Posterior cingulate gyrus (tissue), 11 donors: ENCODE results near the gene PPARG.

ENCODE experiments used
- DNase-seq, 10 donors: peaks; one replicate each; pipeline versions ENCODE4 v3.0.0 to v3.0.0-alpha.2; 2020 to 2021; ENCODE audit warnings: mixed read lengths in 3 of 10
- intact Hi-C: fragments of 100-400 bp; cut with DNase I; formaldehyde crosslinking; loops from one replicate; pipeline ENCODE4 v1.15.1; 2023

Gene PPARG

DNA sequence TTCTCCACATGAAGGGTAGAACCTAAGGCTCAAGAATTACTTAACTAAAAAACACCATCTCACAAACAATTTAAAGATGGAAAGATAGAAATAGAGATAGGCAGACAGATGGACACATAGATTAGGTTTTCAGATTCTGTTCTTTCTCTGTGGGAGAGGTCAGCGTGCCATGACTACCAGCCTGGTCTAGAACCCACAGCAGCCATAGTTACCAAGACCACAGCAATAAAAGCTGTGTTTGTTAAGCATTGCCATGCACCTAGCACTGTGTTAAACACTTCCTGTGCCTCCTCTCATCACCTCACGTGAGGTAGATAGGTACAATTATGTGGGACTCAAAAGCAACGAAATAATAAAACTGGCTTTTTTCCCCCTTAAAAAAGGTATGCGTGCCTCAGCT is 112.3 kb downstream of the PPARG start:
- intact Hi-C loops, result no loop called here

DNA sequence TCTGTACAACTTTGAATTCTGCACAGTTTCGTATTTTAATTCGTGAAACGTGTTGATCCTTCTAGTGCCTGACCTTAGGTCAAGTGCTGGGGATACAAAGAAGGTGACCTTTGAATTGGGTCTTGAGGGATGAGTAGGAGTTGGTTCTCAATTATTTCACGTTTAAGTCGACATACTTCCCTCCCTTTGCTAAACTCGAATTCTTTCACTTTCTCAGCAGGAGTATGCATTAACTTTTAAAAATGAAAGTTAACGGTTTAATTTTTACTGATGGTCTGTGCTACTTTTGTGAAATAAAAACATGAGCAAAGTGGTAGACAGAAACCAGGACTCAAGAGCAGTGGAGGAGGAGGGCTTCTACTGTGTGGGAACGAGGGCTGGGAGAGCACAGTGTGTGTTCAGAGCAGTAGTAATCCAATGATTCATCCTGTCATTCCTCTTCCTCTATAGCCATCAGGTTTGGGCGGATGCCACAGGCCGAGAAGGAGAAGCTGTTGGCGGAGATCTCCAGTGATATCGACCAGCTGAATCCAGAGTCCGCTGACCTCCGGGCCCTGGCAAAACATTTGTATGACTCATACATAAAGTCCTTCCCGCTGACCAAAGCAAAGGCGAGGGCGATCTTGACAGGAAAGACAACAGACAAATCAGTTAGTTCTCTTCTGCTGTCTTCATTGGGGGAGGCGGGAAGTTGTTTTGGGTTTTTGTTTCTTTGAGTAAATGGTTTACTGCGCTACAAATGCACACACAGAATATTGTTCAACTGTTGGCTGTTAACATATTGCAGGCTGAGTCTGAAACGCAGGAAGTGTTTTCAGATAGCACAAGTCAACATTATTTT is 116.8 kb downstream of the PPARG start:
- intact Hi-C loops, result no loop called here
- peak in 4 of 10 donors; percentile 8 to 84 (median 40) for DNase-seq

More for the DNA sequence above, 112.3 kb downstream of the PPARG start:
- DNase-seq, result no peak

DNA sequence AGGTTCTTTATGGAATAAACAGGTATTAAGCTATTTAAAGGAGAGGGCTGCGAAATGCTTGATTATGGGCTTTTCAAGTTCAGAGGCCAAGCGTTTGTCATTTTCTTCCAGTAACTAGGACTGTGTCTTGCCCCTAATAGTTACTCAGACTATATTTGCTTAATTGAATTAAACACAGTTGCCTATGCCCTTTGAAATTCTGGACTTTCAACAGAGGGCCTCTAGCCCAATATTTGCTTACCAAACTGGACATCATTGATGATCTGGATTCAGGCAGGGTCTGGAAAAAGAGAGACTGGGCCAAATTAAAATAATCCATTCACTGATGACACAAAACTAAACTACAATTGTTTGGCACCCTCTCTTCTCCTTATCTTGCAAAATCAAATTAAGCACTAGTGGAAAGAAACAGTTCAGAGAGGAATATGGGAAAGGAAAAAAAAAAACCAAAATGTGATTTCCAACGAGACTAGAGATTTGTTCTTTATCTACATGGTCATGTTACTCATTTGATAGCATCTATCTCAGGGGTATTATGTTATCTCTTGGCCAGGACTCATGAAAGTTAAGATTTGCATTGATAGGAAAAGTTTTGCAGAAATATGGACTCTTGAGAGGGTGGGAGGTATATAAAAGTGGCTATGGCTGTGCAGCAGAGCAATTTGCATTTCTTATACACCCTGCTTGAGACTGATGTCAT is 120.3 kb downstream of the PPARG start:
- DNase-seq, result no peak
- intact Hi-C loops, result no loop called here

DNA sequence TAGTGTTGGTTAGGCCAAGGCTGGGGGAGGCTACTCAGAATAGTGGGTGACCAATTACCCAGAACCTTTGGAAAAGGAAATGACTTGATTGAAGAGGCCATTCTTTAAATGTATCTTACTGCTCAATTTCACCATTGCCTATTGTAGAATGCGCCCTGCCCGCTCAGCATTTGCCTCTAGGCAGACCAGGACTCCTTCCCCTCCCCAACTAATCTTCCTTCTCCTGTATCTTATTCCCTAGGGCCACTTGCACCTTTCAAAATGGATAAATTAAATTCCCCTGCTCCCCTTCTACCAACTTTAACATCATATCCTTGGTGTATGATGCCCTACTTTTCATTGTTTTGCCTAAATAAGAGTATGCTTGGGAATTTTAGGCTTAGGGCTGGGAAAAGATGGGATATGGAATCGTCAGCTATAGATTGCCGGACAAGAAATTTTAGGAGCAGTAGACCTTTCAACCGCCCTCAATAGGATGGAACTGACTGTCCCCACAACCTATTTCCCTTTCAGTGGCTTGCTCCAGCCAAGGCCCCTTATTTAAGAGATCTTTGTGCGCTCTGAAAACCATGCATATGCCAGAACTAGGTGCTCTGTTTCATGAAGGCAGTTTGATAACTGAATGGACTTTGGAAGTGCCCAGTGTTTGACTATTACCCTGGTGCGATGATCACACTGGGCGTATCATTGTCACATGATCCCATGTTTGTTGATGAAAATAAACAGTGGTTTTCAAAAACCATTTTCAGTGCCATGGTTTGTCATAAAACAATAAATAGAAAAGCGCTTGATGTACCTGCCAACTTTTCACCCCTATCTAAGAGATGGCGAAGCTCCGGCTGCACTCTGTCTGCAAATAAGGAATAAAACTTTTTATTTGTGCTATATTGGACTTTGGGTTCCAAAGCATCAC is 121.1 kb downstream of the PPARG start:
- intact Hi-C loops, result no loop called here
- no peak for DNase-seq

- no peak for DNase-seq
- intact Hi-C loops, result no loop called here
Measured at GRCh38 chr3:12413721-12414255, 124.9 kb downstream of the PPARG start.

DNA sequence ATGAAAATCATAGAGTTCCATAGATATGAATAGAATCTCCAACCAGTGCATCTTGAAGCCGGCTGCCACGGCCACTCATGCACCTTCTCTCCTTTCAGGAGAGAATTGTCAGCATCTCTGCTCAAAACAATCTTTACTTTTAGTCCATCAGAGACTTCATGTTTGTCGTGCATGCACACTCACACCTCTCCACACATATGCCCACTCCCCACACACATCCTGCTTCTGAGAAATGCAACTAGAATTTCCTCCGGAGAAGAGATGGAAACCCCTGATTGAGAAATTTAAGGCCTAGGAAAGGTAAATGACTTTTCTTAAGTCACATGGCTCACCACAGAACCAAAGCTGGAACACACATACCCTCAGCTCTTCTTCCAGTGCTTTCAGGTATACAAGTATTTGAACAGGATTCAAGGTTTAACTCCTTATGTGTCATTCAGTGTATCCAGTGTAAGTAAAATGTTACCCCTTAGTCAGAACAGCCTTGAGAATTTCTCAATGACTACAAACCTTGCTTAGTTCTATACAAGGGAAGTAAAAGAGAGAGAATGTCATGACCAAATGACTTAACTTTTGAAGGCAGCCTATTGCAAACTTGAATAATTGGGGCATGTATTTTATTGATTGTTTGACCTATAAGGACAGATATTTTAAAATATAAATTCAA is 126.3 kb downstream of the PPARG start:
- intact Hi-C loops, result no loop called here
- no peak for DNase-seq

- no peak for DNase-seq
- intact Hi-C loops, result no loop called here
Measured at GRCh38 chr3:12416731-12417130, 127.9 kb downstream of the PPARG start.

- intact Hi-C loops, result no loop called here
- no peak for DNase-seq
Measured at GRCh38 chr3:12420393-12420792, 131.5 kb downstream of the PPARG start.

- DNase-seq, result no peak
- intact Hi-C loops, result no loop called here
Measured at GRCh38 chr3:12421132-12421531, 132.3 kb downstream of the PPARG start.

- no peak for DNase-seq
- intact Hi-C loops, result no loop called here
Measured at GRCh38 chr3:12423131-12423530, 134.3 kb downstream of the PPARG start.

GRCh38 chr3:12423918-12424630 is 135.2 kb downstream of the PPARG start:
- intact Hi-C loops, result no loop called here
- DNase-seq, result no peak

DNA sequence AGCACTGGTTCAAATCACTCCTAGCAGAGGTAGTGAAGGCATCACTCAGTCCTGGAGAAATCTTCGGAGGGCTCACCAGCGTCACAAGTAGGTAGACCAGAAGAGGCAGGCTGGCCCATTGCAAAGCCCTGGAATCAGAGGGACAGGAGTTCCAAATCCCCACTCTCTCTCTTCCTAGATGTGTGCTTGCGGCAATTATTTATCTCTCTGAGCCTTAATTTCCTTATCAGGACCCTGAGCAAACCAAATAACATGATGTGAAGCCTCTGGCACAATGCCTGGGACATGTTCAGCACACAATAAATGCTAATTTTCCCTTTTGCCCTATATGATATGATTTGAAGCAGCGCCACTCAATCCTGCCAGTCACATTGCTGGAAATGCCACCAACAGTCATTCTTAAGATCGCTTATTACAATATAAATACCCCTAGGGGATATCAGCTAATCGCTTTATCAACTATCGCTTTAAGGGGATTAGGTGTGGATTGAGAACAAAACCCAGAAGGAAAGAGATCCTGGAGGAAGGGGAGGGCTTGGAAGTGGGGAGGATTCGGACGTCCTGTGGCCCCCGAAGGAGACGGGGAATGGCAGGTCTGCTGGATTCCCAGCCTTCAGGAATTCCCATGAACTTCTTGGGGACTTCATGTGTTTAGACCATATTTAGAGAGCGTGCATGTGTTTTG is 135.9 kb downstream of the PPARG start:
- intact Hi-C loops, result no loop called here
- DNase-seq, result no peak

GRCh38 chr3:12425850-12426579 is 137.1 kb downstream of the PPARG start:
- no peak for DNase-seq
- intact Hi-C loops, result no loop called here

DNA sequence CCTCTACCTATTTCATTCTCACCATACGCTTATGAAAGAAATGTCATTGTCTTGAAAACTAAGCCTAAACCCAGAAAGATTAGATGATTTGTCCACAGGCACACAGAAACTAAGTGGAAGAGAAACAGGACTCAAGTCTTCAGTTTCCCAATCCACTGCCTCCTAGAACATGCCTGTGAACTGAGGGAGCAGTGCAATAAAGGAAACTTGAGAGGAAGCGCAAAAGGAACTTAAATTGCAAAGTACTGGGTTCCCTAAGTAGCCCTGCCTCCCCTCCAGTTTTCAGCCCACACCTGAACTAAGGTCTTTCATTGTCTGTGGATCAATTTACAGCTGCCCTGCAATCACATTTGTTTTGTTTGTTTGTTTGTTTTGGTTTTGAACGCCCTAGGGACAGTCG is 138.7 kb downstream of the PPARG start:
- intact Hi-C loops, result no loop called here
- no peak for DNase-seq

DNA sequence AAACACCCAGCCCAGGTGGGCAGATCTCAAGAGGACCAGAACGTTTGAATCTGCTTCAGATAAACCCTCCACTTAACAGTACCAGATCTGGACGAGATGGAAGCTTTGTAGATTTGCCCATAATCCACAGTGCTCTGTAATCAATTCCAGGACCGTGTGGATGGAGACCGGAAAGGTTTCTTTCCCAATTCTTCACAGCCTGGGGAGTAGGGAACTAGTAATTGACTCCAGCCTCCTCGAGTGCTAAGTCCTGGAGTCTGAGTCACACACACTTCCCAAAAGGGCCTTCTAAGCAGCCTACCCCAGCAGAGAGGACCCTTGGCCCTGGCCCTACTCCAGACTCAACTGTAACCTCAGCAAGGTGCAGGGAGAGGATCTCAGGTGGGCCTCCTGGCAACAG is 139.3 kb downstream of the PPARG start:
- DNase-seq, result no peak
- intact Hi-C loops, result no loop called here

- DNase-seq, result no peak
- intact Hi-C loops, result no loop called here
Measured at GRCh38 chr3:12430086-12430485, 141.2 kb downstream of the PPARG start.

DNA sequence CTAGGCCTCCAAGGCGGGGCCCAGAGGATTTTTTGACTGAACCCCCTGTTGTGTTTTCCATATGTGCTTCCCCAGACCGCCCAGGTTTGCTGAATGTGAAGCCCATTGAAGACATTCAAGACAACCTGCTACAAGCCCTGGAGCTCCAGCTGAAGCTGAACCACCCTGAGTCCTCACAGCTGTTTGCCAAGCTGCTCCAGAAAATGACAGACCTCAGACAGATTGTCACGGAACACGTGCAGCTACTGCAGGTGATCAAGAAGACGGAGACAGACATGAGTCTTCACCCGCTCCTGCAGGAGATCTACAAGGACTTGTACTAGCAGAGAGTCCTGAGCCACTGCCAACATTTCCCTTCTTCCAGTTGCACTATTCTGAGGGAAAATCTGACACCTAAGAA is 145.0 kb downstream of the PPARG start:
- intact Hi-C loops, result no loop called here
- no peak for DNase-seq

DNA sequence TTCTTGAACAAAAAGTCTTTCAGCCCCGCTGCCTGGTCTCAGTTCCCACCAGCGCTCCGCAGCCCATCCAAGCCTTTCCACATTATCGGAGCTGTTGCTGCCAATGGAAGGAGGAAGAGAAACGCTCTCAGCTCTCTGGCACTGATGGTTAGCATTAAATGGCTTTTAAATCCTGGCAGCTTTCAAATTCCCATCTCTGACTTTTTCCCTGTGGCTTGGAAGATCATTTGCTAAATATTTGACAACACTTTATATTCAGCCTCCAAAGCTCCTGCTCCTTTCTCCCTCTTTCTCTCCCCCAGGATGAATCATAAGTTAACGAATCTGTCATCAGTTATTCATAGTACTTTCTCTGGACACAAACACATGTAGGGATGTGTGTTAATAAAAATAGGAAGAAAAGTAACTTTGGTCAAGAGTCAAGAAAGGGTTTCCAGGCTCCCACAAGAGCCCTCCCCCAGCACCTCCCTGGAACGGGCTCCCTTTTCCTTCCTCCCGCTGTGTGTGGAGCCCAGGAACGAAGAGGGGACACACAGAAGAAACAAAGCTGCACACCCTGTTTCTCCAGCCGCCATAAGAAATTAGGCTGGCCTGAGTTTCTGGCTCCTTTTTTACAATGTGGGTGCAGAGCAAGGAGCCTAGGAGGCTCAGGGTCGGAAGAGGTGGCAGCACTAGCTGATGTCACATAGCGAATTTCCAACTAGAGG is 147.8 kb downstream of the PPARG start:
- no peak for DNase-seq
- intact Hi-C loops, result no loop called here
